ENCODE data around the gene SARDH. TPM values are rescaled to one million over a fixed set of nuclear protein-coding genes. Genes with fewer than 3 reads are reported as not detected.

The SARDH gene
- total RNA-seq, 1 experiment from 2014 or later = 9.9 TPM

DNA sequence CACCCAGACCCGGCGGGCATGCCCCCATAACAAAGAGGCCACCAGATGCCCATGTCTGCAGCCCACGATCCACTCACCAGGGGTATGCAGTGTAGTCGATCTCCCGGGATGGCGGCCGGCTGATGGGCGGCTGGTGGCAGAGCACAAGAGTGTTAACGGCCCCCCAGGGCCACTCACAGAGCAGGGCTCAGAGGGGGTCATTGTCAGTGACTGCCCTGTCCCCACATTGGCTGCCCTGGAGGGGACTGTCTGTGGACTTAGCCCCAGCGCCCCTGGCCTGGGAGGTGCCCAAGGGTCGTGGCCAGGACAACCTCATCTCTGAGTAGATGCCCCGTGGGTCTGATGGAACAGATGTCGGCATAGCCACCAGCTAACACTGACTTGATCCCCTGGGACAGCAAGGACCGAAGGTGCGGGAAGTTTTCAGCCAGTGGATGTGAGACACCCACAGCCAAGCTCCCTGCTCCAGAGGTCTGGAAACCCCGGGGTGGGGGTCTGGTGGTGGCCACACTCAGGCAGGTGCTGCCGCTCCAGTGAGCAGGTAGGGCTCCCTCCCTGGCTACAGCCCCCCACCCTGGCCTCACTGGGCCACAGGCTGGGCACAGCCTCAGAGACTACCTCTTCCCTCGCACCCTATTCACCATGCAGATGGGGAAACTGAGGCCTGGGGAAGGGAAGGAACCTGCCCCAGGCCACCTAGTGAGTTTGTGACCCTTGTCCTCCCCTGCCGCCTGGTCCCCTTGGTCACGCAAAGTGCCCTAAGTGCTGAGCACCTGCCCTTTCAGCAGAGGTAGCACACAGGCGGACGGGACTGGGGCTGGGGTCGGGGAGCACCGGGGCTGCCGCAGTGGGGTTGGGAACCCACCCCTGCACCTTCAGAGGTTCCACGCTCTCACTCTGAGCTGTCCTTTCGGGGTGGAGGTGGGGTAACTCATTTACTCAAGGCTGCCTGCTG is 38.1 kb upstream of the SARDH start:
- H3K9me2 ChIP-seq (ENCODE audit: insufficient read depth) = no peaks in the 10 kb centered on the region
- H3K4me3 ChIP-seq = no peak overlapping the region
- no peaks in the 10 kb centered on the region for H3K27me3 ChIP-seq (ENCODE audit: insufficient read depth, low read depth)
- DNase-seq = no peak
- intact Hi-C loops (cut with micrococcal nuclease; ENCODE audit: unreplicated experiment) = no loop called here
- no peak overlapping the region for H3K27ac ChIP-seq
- no peaks in the 10 kb centered on the region for H4K20me1 ChIP-seq (ENCODE audit: insufficient read depth)
- no peak overlapping the region for H3K4me2 ChIP-seq
- TF ChIP-seq EZH2 (IDR thresholded peaks at IDR 0.05; ENCODE audit: low read depth) = no peak
- TF ChIP-seq, protein P1, sequence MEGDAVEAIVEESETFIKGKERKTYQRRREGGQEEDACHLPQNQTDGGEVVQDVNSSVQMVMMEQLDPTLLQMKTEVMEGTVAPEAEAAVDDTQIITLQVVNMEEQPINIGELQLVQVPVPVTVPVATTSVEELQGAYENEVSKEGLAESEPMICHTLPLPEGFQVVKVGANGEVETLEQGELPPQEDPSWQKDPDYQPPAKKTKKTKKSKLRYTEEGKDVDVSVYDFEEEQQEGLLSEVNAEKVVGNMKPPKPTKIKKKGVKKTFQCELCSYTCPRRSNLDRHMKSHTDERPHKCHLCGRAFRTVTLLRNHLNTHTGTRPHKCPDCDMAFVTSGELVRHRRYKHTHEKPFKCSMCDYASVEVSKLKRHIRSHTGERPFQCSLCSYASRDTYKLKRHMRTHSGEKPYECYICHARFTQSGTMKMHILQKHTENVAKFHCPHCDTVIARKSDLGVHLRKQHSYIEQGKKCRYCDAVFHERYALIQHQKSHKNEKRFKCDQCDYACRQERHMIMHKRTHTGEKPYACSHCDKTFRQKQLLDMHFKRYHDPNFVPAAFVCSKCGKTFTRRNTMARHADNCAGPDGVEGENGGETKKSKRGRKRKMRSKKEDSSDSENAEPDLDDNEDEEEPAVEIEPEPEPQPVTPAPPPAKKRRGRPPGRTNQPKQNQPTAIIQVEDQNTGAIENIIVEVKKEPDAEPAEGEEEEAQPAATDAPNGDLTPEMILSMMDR (conservative IDR thresholded peaks at IDR 0.05) = no peak
- H3K36me3 ChIP-seq (ENCODE audit: low read depth) = peaks cover 11% of the 10 kb centered on the region; the same call in 1 of the 2 replicates
- H3K4me1 ChIP-seq (replicated peaks; ENCODE audit: insufficient read depth) = no peaks in the 10 kb centered on the region
- no peak overlapping the region for H2AFZ ChIP-seq
- ChIA-PET CTCF (no interaction called here), POLR2A (ENCODE audit: unreplicated experiment) (no interaction called here)
- BruUV-seq (replicated peaks) = no TSS peak
- no peaks in the 10 kb centered on the region; the same call in 1 of the 2 replicates for H3K9me3 ChIP-seq (ENCODE audit: insufficient read depth, low read depth)
- H3K79me2 ChIP-seq (ENCODE audit: low read depth) = no peaks in the 10 kb centered on the region
- no peaks in the 10 kb centered on the region for H3F3A ChIP-seq (ENCODE audit: insufficient read depth, low read depth)

DNA sequence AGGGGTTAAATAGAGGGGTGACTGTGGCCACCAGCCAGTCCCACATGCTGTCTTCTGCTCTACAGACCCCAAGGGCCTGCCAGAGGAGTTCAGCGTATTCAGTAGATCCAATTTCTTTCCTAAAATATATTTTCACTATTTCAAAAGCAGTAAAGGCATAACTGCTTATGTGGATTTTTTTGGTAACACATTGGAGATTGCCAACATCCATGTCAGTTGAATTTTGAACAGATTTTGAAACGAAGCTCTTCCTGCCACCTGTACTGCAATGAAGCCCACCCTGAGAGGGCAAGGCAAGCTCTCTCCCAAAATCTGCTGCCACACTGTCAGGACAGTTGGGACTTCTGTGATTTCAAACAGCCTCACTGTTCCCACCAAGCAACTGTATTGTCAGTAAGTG is 37.1 kb upstream of the SARDH start:
- H3K9me2 ChIP-seq (ENCODE audit: insufficient read depth) = no peaks in the 10 kb centered on the region
- H3K36me3 ChIP-seq (ENCODE audit: low read depth) = peaks cover 11% of the 10 kb centered on the region; the same call in 1 of the 2 replicates
- H3K4me1 ChIP-seq (replicated peaks; ENCODE audit: insufficient read depth) = no peaks in the 10 kb centered on the region
- intact Hi-C loops (cut with micrococcal nuclease; ENCODE audit: unreplicated experiment) = no loop called here
- H2AFZ ChIP-seq = no peak overlapping the region
- no peak overlapping the region for H3K4me3 ChIP-seq
- no peak overlapping the region for H3K27ac ChIP-seq
- no peak for TF ChIP-seq EZH2 (IDR thresholded peaks at IDR 0.05; ENCODE audit: low read depth)
- TF ChIP-seq, protein P1 (conservative IDR thresholded peaks at IDR 0.05) = no peak
- no peak overlapping the region for H3K4me2 ChIP-seq
- ChIA-PET CTCF (no interaction called here), POLR2A (ENCODE audit: unreplicated experiment) (no interaction called here)
- H3K9me3 ChIP-seq (ENCODE audit: insufficient read depth, low read depth) = no peaks in the 10 kb centered on the region; the same call in 1 of the 2 replicates
- no peaks in the 10 kb centered on the region for H4K20me1 ChIP-seq (ENCODE audit: insufficient read depth)
- no peaks in the 10 kb centered on the region for H3K79me2 ChIP-seq (ENCODE audit: low read depth)
- BruUV-seq (replicated peaks) = no TSS peak
- DNase-seq = no peak
- H3F3A ChIP-seq (ENCODE audit: insufficient read depth, low read depth) = no peaks in the 10 kb centered on the region
- H3K27me3 ChIP-seq (ENCODE audit: insufficient read depth, low read depth) = no peaks in the 10 kb centered on the region

DNA sequence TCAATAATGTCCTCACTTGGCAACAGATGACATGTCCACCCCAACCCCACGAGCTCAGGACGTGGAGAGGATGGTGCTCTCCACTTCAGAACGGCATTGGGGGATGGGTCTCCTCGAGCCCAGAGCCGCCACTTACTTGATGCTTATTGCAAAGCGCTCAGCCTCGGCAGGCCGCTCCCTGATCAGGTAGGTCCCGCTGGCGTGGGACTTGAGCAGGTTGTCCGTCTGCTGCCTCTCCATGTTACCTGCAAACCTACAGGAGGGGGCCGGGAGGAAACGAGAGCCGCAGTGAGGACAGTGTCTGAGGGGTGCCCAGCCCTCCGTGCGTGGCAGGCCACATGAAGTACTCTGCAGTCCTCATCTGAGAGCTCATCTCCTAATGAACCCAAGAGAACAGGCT is 36.6 kb upstream of the SARDH start:
- Histone ChIP-seq H3K4me3 (no peak overlapping the region), H2AFZ (no peak overlapping the region), H3K36me3 (ENCODE audit: low read depth) (peaks cover 11% of the 10 kb centered on the region; the same call in 1 of the 2 replicates), H3K4me2 (no peak overlapping the region), H3K79me2 (ENCODE audit: low read depth) (no peaks in the 10 kb centered on the region), H3K9me2 (ENCODE audit: insufficient read depth) (no peaks in the 10 kb centered on the region), H3K4me1 (replicated peaks; ENCODE audit: insufficient read depth) (no peaks in the 10 kb centered on the region), H3K27ac (no peak overlapping the region), H3F3A (ENCODE audit: insufficient read depth, low read depth) (no peaks in the 10 kb centered on the region), H4K20me1 (ENCODE audit: insufficient read depth) (no peaks in the 10 kb centered on the region), H3K27me3 (ENCODE audit: insufficient read depth, low read depth) (no peaks in the 10 kb centered on the region), H3K9me3 (ENCODE audit: insufficient read depth, low read depth) (no peaks in the 10 kb centered on the region; the same call in 1 of the 2 replicates)
- TF ChIP-seq, protein P1 (conservative IDR thresholded peaks at IDR 0.05) = no peak
- TF ChIP-seq EZH2 (IDR thresholded peaks at IDR 0.05; ENCODE audit: low read depth) = no peak
- intact Hi-C loops (cut with micrococcal nuclease; ENCODE audit: unreplicated experiment) = no loop called here
- no peak for DNase-seq
- POLR2A ChIA-PET (ENCODE audit: unreplicated experiment) = no interaction called here
- CTCF ChIA-PET = interaction anchor here (0.5 kb wide), 1 partner anchor 13 kb away, joined by 5 read pairs; no protein-coding TSS in a partner anchor
- BruUV-seq (replicated peaks) = no TSS peak

Measured in PC-9 (cell line).